Esophagus squamous epithelium (tissue), 4 donors: Measurements from ENCODE around the gene ACTR3.

Experiments used
- POLR2A ChIP-seq, 4 donors: fragments of 450-650 bp; IDR thresholded peaks; one replicate each; pipeline ENCODE4 v1.6.1; 2017; ENCODE audit warnings: antibody characterized with exemption in 4 of 4, mild to moderate bottlenecking in 4 of 4, moderate library complexity in 3 of 4
- TF ChIP-seq, protein P1 (sequence below), 6 experiments: fragments of 450-650 bp in 4 of 6; fragments of 200-600 bp in 2 of 6; sonication (generic) in 2 of 6; IDR thresholded peaks; one replicate each; pipeline ENCODE4 v1.5.1; 2016 to 2019; ENCODE audit warnings: antibody characterized with exemption in 6 of 6, mild to moderate bottlenecking in 4 of 6, moderate library complexity in 4 of 6

DNA sequence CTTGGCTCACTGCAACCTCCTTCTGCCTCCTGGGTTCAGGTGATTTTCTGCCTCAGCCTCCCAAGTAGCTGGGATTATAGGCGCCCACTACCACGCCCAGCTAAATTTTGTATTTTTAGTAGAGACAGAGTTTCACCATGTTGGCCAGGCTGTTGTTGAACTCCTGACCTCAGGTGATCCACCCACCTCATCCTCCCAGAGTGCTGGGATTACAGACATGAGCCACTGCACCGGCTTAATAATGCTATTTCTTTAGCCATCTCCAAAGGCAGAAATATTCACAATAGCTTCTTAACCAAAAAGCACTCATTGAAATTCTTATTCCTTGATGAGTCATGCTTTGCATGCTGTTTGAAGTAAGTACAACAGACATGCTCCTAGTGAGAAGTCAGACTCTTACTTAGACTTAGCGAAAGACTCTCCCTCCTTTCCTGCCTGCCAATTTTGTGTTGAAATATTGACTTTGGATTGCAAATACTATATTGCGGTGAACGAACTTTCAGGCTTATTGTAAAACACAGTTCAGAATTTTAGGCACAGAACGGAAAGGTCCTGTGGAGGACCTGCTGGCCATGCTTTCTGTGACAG is 4.4 kb downstream of the ACTR3 start:
- TF ChIP-seq, protein P1, sequence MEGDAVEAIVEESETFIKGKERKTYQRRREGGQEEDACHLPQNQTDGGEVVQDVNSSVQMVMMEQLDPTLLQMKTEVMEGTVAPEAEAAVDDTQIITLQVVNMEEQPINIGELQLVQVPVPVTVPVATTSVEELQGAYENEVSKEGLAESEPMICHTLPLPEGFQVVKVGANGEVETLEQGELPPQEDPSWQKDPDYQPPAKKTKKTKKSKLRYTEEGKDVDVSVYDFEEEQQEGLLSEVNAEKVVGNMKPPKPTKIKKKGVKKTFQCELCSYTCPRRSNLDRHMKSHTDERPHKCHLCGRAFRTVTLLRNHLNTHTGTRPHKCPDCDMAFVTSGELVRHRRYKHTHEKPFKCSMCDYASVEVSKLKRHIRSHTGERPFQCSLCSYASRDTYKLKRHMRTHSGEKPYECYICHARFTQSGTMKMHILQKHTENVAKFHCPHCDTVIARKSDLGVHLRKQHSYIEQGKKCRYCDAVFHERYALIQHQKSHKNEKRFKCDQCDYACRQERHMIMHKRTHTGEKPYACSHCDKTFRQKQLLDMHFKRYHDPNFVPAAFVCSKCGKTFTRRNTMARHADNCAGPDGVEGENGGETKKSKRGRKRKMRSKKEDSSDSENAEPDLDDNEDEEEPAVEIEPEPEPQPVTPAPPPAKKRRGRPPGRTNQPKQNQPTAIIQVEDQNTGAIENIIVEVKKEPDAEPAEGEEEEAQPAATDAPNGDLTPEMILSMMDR (IDR thresholded peaks at IDR 0.05): no peak
- no peak for TF ChIP-seq POLR2A (IDR thresholded peaks at IDR 0.05)
